HFFc6 (cell line): ENCODE results near the gene SELENOI. TPM values are rescaled to one million over a fixed set of nuclear protein-coding genes. Genes with fewer than 3 reads are reported as not detected.

Experiments
- DNase-seq: peaks from one replicate; pipeline ENCODE4 v3.0.0-alpha.2; 2018
- H3K27ac Mint-ChIP-seq: 2 replicates; pipeline ENCODE4 v1.8.0; 2020; ENCODE audit warnings: mild to moderate bottlenecking, mixed read lengths
- H3K27me3 Mint-ChIP-seq: 2 replicates; pipeline ENCODE4 v1.8.0; 2021; ENCODE audit warnings: mild to moderate bottlenecking, moderate library complexity, mixed read lengths; ENCODE audit not compliant: insufficient read depth
- H3K36me3 Mint-ChIP-seq: 2 replicates; pipeline ENCODE4 v1.8.0; 2021; ENCODE audit warnings: low read depth, mixed read lengths
- H3K4me1 Mint-ChIP-seq: 2 replicates; pipeline ENCODE4 v1.8.0; 2020; ENCODE audit warnings: low read depth, mixed read lengths
- H3K4me3 Mint-ChIP-seq: 2 replicates; pipeline ENCODE4 v1.8.0; 2020; ENCODE audit warnings: mild to moderate bottlenecking, moderate library complexity, mixed read lengths
- H3K9me3 Mint-ChIP-seq: 2 replicates; pipeline ENCODE4 v1.8.0; 2020; ENCODE audit warnings: mild to moderate bottlenecking, mixed read lengths
- CTCF ChIP-seq: fragments of 200-600 bp; sonication (generic); IDR thresholded peaks from 2 replicates; pipeline ENCODE4 v1.5.0; 2021; ENCODE audit warnings: antibody characterized with exemption, mild to moderate bottlenecking
- total RNA-seq, 6 experiments: library from RNA; stranded (reverse); fragmentation: NEBNext Ultra II Directional; extraction: Animal tissue kit (Norgen Biotek cat#: 25700); gene quantifications; 2 replicates in 1 of 6; 3 replicates in 5 of 6; pipeline ENCODE4 v1.2.3, GENCODE V29; 2021

SELENOI gene
- total RNA-seq, 6 experiments from 2014 or later, result 22.7 to 31.4 (median 27.3) TPM

- peak; percentile 76 for DNase-seq
- no peaks in the 10 kb centered on the region for H3K9me3 Mint-ChIP-seq
- no peak within 1 kb of the TSS; the same call in 1 of the 2 replicates for H3K27ac Mint-ChIP-seq
- H3K4me1 Mint-ChIP-seq, result no peaks in the 10 kb centered on the region; the same call in 1 of the 2 replicates
- peaks cover 2% of the 10 kb centered on the region; the same call in 1 of the 2 replicates for H3K36me3 Mint-ChIP-seq
- no peaks in the 10 kb centered on the region; the same call in 1 of the 2 replicates for H3K27me3 Mint-ChIP-seq
- no peak for TF ChIP-seq CTCF
- H3K4me3 Mint-ChIP-seq, result peak within 1 kb of the TSS; percentile 59; the same call in 1 of the 2 replicates
Measured at GRCh38 chr2:26401739-26402541, 56.0 kb downstream of the SELENOI start, which contains the start of gene DRC1. Gene DRC1, plus strand, starts transcription at chr2:26401920. Its CDS starts 70 bp downstream, at chr2:26401990.

GRCh38 chr2:26407526-26407925 is 61.6 kb downstream of the SELENOI start:
- Mint-ChIP-seq H3K4me3 (no peak overlapping the region), H3K27me3 (peaks cover 8% of the 10 kb centered on the region), H3K9me3 (no peaks in the 10 kb centered on the region), H3K36me3 (no peaks in the 10 kb centered on the region), H3K27ac (no peak overlapping the region), H3K4me1 (peaks cover 7% of the 10 kb centered on the region; the same call in 1 of the 2 replicates)
- DNase-seq, result no peak
- no peak for TF ChIP-seq CTCF

- no peak overlapping the region for H3K4me3 Mint-ChIP-seq
- no peaks in the 10 kb centered on the region for H3K9me3 Mint-ChIP-seq
- TF ChIP-seq CTCF, result no peak
- no peaks in the 10 kb centered on the region for H3K36me3 Mint-ChIP-seq
- peaks cover 9% of the 10 kb centered on the region for H3K27me3 Mint-ChIP-seq
- DNase-seq, result no peak
- H3K4me1 Mint-ChIP-seq, result peaks cover 7% of the 10 kb centered on the region; the same call in 1 of the 2 replicates
- no peak overlapping the region for H3K27ac Mint-ChIP-seq
Measured at GRCh38 chr2:26409785-26410184, 63.8 kb downstream of the SELENOI start.

GRCh38 chr2:26410764-26411243 is 64.9 kb downstream of the SELENOI start:
- H3K9me3 Mint-ChIP-seq, result no peaks in the 10 kb centered on the region
- H3K36me3 Mint-ChIP-seq, result no peaks in the 10 kb centered on the region
- no peak for TF ChIP-seq CTCF
- H3K27me3 Mint-ChIP-seq, result peaks cover 10% of the 10 kb centered on the region
- peaks cover 7% of the 10 kb centered on the region; the same call in 1 of the 2 replicates for H3K4me1 Mint-ChIP-seq
- H3K27ac Mint-ChIP-seq, result no peak overlapping the region
- no peak overlapping the region for H3K4me3 Mint-ChIP-seq
- DNase-seq, result no peak

GRCh38 chr2:26411419-26411818 is 65.5 kb downstream of the SELENOI start:
- Mint-ChIP-seq H3K27ac (no peak overlapping the region), H3K36me3 (no peaks in the 10 kb centered on the region)

More at GRCh38 chr2:26411419-26411818, 65.5 kb downstream of the SELENOI start:
- H3K27me3 Mint-ChIP-seq, result peaks cover 10% of the 10 kb centered on the region
- DNase-seq, result no peak
- TF ChIP-seq CTCF, result no peak
- H3K9me3 Mint-ChIP-seq, result no peaks in the 10 kb centered on the region
- peaks cover 7% of the 10 kb centered on the region; the same call in 1 of the 2 replicates for H3K4me1 Mint-ChIP-seq
- H3K4me3 Mint-ChIP-seq, result no peak overlapping the region
